ENCODE measurements around the gene MCM5.
"Not testable (repeated sequence)": the region's sequence is repeated elsewhere in the genome, so short reads cannot be mapped to it uniquely, and the experiment has no call there.

MCM5 gene

GRCh38 chr22:35434061-35434710 lies 34.2 kb downstream of the MCM5 start:
- no peak for DNase-seq

- DNase-seq, result no peak
Observed at GRCh38 chr22:35435201-35435740, 35.3 kb downstream of the MCM5 start.

GRCh38 chr22:35436421-35436820 lies 36.5 kb downstream of the MCM5 start:
- no peak for DNase-seq

- DNase-seq, result no peak
Observed at GRCh38 chr22:35437049-35437448, 37.1 kb downstream of the MCM5 start.

GRCh38 chr22:35438673-35439364 lies 38.9 kb downstream of the MCM5 start:
- DNase-seq, result not testable (repeated sequence)

- DNase-seq, result no peak
Observed at GRCh38 chr22:35439365-35439717, 39.4 kb downstream of the MCM5 start.

GRCh38 chr22:35440129-35440528 lies 40.2 kb downstream of the MCM5 start:
- no peak for DNase-seq

GRCh38 chr22:35441489-35442100 lies 41.7 kb downstream of the MCM5 start:
- DNase-seq, result no peak

GRCh38 chr22:35442471-35442870 lies 42.5 kb downstream of the MCM5 start:
- DNase-seq, result no peak

GRCh38 chr22:35443338-35443737 lies 43.4 kb downstream of the MCM5 start:
- DNase-seq, result no peak

- no peak for DNase-seq
Observed at GRCh38 chr22:35443790-35444684, 44.1 kb downstream of the MCM5 start.

GRCh38 chr22:35444685-35445399 lies 44.9 kb downstream of the MCM5 start:
- no peak for DNase-seq

GRCh38 chr22:35445933-35446332 lies 46.0 kb downstream of the MCM5 start:
- no peak for DNase-seq

GRCh38 chr22:35446365-35446764 lies 46.4 kb downstream of the MCM5 start:
- DNase-seq, result peak; percentile 59

- DNase-seq, result no peak
Observed at GRCh38 chr22:35448523-35448922, 48.6 kb downstream of the MCM5 start.

- no peak for DNase-seq
Observed at GRCh38 chr22:35449829-35450689, 50.1 kb downstream of the MCM5 start.

GRCh38 chr22:35450824-35451569 lies 51.1 kb downstream of the MCM5 start:
- no peak for DNase-seq

GRCh38 chr22:35451592-35451991 lies 51.7 kb downstream of the MCM5 start:
- DNase-seq, result no peak

GRCh38 chr22:35452351-35452781 lies 52.4 kb downstream of the MCM5 start:
- DNase-seq, result no peak
